ENCODE results near the gene SPAG4. TPM values are rescaled to one million over a fixed set of nuclear protein-coding genes. Genes with fewer than 3 reads are reported as not detected.

The SPAG4 gene
- total RNA-seq, 4 donors from 2014 or later = 1.3 to 5.7 (median 2.6) TPM

GRCh38 chr20:35575958-35576357, 39.7 kb upstream of the SPAG4 start:
- no peak for DNase-seq (ENCODE audit: low spot score in 2 of 2)
- H3K27me3 ChIP-seq = no peaks in the 10 kb centered on the region
- H3K4me1 ChIP-seq = no peaks in the 10 kb centered on the region
- H3K4me3 ChIP-seq = no peak overlapping the region
- no peaks in the 10 kb centered on the region for H3K36me3 ChIP-seq
- TF ChIP-seq CTCF (IDR thresholded peaks at IDR 0.05) (no peak), EP300 (IDR thresholded peaks at IDR 0.05) (no peak), POLR2A (IDR thresholded peaks at IDR 0.05) (no peak)
- H3K27ac ChIP-seq = no peak overlapping the region
- WGBS, 2 donors = 75 to 78% methylated on average over 4 of the region's 4 CpGs
- peaks cover 0 to 27% (median 0%) of the 10 kb centered on the region in 4 donors for H3K9me3 ChIP-seq

GRCh38 chr20:35576816-35577215, 38.8 kb upstream of the SPAG4 start:
- no peaks in the 10 kb centered on the region for H3K36me3 ChIP-seq
- H3K4me1 ChIP-seq = no peaks in the 10 kb centered on the region
- 61 to 71% methylated on average over 3 of the region's 3 CpGs for WGBS, 2 donors
- H3K4me3 ChIP-seq = no peak overlapping the region
- H3K9me3 ChIP-seq = peaks cover 0 to 36% (median 0%) of the 10 kb centered on the region in 4 donors
- H3K27me3 ChIP-seq = no peaks in the 10 kb centered on the region
- DNase-seq (ENCODE audit: low spot score in 2 of 2) = no peak
- TF ChIP-seq POLR2A (IDR thresholded peaks at IDR 0.05) (no peak), CTCF (IDR thresholded peaks at IDR 0.05) (no peak), EP300 (IDR thresholded peaks at IDR 0.05) (no peak)
- no peak overlapping the region for H3K27ac ChIP-seq

- TF ChIP-seq POLR2A (IDR thresholded peaks at IDR 0.05) (no peak), EP300 (IDR thresholded peaks at IDR 0.05) (no peak), CTCF (IDR thresholded peaks at IDR 0.05) (no peak)
- WGBS, 2 donors = 81 to 85% methylated on average over 8 of the region's 8 CpGs
Observed at GRCh38 chr20:35578469-35578868, 37.2 kb upstream of the SPAG4 start.

GRCh38 chr20:35579196-35579595, 36.4 kb upstream of the SPAG4 start:
- TF ChIP-seq POLR2A (IDR thresholded peaks at IDR 0.05) = no peak
- TF ChIP-seq EP300 (IDR thresholded peaks at IDR 0.05) = no peak
- no peak for TF ChIP-seq CTCF (IDR thresholded peaks at IDR 0.05)
- peaks cover 0 to 23% (median 0%) of the 10 kb centered on the region in 4 donors for H3K9me3 ChIP-seq
- 91 to 96% methylated on average over 6 of the region's 6 CpGs for WGBS, 2 donors
- H3K27me3 ChIP-seq = no peaks in the 10 kb centered on the region
- H3K36me3 ChIP-seq = no peaks in the 10 kb centered on the region
- H3K4me3 ChIP-seq = no peak overlapping the region
- H3K27ac ChIP-seq = no peak overlapping the region
- no peaks in the 10 kb centered on the region for H3K4me1 ChIP-seq
- no peak for DNase-seq (ENCODE audit: low spot score in 2 of 2)

More at GRCh38 chr20:35578469-35578868, 37.2 kb upstream of the SPAG4 start:
- no peaks in the 10 kb centered on the region for H3K27me3 ChIP-seq
- DNase-seq (ENCODE audit: low spot score in 2 of 2) = no peak
- no peak overlapping the region for H3K27ac ChIP-seq
- no peak overlapping the region for H3K4me3 ChIP-seq
- no peaks in the 10 kb centered on the region for H3K36me3 ChIP-seq
- no peaks in the 10 kb centered on the region for H3K4me1 ChIP-seq
- H3K9me3 ChIP-seq = peaks cover 0 to 30% (median 0%) of the 10 kb centered on the region in 4 donors

- no peak for TF ChIP-seq CTCF (IDR thresholded peaks at IDR 0.05)
- TF ChIP-seq POLR2A (IDR thresholded peaks at IDR 0.05) = no peak
- no peak for TF ChIP-seq EP300 (IDR thresholded peaks at IDR 0.05)
- Histone ChIP-seq H3K36me3 (no peaks in the 10 kb centered on the region), H3K27ac (no peak overlapping the region), H3K4me1 (no peaks in the 10 kb centered on the region), H3K9me3 (peaks cover 0 to 16% (median 0%) of the 10 kb centered on the region in 4 donors), H3K4me3 (no peak overlapping the region), H3K27me3 (no peaks in the 10 kb centered on the region)
- 83 to 90% methylated on average over 7 of the region's 7 CpGs for WGBS, 2 donors
- DNase-seq (ENCODE audit: low spot score in 2 of 2) = no peak
Observed at GRCh38 chr20:35582131-35582530, 33.5 kb upstream of the SPAG4 start.
